HTERT RPE-1 (cell line): Measurements from ENCODE around the gene GRAMD1B.

Experiments used
- in situ Hi-C: fragments of 300-500 bp; cut with MboI; formaldehyde crosslinking; loops from 4 replicates; pipeline ENCODE4 v1.14.3; 2020; ENCODE audit warnings: low sequenced_read_pairs

GRAMD1B gene

DNA sequence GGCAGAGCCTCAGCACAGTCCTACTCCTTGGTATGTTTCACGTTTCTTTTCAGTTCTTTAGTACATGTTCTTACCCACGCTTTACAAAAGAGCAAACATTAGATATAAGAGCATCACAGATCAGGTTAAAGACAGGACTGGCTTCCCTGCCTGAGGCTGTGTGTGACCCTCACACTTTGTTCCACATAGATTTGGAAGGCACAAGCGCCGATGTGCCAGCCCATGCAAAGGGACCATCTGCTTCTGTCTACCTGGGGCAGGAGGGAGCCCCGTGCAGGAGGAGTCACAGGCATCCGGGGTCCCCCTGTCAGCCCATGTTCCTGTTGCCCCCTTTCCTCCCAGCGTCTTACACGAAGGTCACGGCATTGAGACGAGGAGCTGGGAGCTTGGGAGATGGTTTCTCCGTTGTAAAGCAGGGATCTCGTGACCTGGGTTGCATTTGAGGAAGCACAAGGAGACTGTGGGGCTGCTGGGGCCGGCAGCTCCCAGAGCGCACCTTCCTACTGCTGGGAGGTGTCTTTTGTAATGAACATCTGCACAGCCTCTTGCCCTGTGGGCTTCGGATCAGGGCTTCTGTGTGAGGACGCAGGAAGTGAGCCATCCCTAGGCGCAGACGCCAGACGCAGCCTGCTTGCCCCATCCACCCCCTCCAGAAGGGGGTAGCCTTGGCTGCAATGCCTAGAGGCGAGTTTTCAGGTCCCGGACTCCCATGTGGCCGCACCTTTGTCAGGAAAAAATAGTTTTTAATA is 151.8 kb downstream of the GRAMD1B start:
- in situ Hi-C loops = no loop called here

DNA sequence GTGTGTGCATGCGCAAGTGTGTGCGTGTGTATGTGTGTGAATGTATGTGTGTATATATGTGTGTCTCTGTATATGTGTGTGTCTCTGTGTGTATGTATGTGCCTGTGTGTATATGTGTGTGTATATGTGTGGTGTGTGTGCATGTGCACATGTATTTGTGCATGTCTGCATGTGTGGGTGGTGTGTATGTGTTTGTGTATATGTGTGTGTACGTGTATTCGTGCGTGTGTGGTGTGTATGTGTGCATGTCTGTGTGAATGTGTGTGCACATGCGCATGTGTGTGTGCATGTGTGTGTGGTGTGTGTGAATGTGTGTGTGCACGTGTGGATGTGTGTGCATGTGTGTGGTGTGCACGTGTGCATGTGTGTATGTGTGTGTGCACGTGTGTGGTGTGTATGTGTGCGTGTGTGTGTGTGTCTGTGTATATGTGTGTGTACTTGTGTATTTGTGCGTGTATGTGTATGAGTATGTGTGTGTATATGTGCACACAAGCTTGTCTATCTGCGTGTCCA is 153.0 kb downstream of the GRAMD1B start:
- in situ Hi-C loops = no loop called here

DNA sequence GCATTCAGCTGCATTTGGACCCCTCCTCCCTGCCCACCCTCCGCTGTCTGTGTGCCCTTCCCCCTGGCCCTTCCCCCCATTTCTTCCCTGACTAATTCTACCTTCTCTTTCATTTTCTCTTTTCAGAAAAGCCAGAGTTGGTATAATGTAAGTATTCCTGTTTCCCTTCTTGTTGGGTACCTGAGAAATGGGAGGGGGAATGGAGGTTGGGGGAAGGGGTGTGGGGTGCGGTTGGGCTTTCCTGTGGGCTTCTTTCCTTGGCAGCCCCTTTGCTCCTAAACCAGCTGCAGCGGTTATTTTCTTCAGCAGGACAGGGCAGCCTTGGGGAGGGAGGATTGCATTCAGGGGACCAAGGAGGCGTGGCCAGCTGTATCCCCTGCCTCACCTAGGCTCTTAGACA is 154.1 kb downstream of the GRAMD1B start:
- in situ Hi-C loops = no loop called here

DNA sequence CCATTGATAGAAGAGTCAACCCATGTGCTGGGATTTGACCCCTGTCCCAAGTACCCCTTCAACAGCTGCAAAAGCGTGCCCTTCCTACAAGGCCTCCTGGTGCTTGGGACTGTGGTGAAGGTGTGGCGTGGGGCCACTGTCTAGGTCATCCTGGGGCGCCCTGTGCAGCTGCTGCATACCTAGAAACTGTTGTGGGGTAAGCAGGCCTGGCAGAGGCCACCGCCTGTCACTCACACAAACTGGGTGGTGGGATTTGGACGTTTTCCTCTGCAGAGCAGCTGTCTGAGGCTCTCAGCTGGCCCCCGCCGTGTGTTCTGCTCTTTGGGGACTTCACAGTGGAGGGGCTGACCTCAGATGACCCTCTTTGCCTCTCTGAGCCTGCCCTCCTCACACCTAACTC is 154.7 kb downstream of the GRAMD1B start:
- in situ Hi-C loops = no loop called here

- in situ Hi-C loops = no loop called here
Observed at GRCh38 chr11:123585206-123585605, 155.1 kb downstream of the GRAMD1B start.

DNA sequence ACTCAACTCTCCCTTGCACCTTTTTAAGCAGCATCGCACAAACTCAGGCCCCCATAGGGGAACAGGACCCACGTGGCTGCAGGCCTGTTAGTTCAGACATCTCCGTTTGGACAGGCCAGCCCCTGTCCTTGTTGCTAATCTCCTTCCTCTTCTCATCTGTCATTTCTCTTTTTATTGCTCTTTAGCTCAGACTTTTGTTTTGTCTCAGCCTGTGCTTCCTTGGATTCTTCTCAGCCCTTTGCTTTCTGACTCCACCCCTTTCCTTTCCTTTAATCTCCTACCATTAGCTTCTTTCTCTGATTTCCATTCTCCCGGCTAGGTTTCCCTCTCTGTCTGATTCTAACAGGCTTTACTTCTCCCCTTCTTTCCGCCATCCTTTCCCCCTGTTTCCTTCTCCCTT is 155.6 kb downstream of the GRAMD1B start:
- in situ Hi-C loops = no loop called here

GRCh38 chr11:123586568-123586967 is 156.5 kb downstream of the GRAMD1B start:
- in situ Hi-C loops = no loop called here

GRCh38 chr11:123587044-123587443 is 157.0 kb downstream of the GRAMD1B start:
- in situ Hi-C loops = no loop called here

- in situ Hi-C loops = no loop called here
Observed at GRCh38 chr11:123587559-123587958, 157.5 kb downstream of the GRAMD1B start.

- in situ Hi-C loops = no loop called here
Observed at GRCh38 chr11:123588117-123588863, 158.2 kb downstream of the GRAMD1B start.

- in situ Hi-C loops = no loop called here
Observed at GRCh38 chr11:123588864-123589262, 158.8 kb downstream of the GRAMD1B start.

DNA sequence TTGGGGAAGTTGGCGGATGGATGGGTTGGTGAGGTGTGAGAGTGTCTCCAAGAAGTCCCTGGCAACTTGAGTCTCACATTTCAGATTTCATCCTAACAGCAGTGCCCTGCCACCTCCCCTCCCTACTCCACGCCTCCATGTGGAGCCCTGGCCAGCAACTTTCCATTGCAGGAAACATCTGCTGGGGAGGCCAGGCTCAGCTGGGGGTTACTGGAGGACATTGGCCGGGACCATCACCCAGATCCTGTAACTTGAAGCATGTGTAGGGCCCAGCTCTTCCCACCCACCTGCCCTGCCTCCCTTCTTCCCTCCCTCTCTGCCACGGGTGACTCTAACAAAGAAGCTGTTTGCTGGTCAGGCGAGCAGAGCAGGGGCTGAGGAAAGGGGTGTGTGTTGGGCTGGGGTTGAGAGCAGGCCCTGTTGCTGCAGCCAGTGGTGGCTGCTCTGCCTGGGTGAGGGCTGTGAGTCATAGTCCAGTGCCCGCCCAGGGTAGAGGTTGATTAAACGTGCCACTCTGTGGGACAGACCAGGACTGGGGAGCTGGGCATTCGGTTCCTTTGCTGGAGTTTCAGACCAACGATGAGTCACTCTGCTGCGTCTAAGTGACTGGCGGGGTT is 160.3 kb downstream of the GRAMD1B start:
- in situ Hi-C loops = no loop called here

DNA sequence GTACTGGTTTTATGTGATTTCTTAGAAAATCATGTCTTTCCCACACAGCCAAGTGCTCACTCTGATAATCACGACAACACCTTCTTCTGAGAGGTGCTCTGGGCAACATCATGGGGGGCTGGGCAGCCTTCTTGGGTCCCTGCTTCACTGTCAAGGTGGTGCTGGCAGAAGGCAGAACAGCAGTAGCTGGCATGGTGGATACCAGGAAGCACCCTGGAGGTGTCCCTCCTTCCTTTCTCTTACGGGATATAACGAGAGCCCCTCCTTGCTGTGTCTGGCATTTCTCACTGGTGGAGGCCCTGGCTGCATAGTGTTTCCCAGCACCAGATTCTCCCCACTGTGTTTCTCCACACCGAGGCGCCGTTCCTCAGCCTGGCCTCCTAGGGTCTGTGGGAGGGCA is 163.5 kb downstream of the GRAMD1B start:
- in situ Hi-C loops = no loop called here

- in situ Hi-C loops = no loop called here
Observed at GRCh38 chr11:123594188-123594901, 164.3 kb downstream of the GRAMD1B start.

GRCh38 chr11:123594921-123595320 is 164.9 kb downstream of the GRAMD1B start:
- in situ Hi-C loops = no loop called here

DNA sequence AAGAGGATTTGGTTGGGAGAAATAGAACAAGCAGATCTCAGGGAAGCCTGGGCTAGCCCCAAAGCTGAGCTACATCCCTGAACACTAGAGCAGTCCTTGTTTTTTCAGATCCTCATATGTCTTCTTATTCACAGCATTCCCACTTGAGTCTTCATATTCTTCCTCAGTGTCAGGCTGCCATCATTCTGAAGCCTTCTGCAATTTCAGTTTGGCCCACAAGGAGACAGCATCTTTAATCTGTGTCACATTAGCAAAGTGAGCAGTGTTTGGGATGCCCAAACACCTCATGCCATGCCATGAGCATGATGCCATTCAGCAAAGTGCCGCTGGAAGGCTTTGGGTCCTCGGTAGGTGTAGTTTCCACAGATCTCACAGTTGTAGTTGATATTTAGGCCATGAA is 167.8 kb downstream of the GRAMD1B start:
- in situ Hi-C loops = no loop called here

GRCh38 chr11:123601136-123601535 is 171.1 kb downstream of the GRAMD1B start:
- in situ Hi-C loops = no loop called here

DNA sequence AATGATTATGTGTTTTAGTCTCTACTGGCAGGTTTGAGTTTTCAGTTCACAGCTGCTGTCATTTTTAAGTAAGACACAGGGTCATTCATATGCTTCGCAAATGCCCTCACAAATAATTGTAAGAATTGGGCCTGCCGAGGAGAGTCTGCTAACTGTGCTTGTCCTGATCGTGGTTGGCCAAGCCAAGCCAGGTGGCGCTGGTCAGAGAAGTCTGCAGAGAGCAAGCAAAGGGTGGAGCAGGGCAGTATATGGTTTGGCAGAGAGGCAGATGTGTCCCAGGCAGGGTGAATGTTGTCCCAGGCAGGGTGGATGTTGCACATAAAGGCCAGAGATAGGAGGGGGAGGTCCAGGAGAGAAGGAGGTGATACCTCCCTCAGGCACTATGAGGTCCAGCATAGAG is 171.7 kb downstream of the GRAMD1B start:
- in situ Hi-C loops = no loop called here

DNA sequence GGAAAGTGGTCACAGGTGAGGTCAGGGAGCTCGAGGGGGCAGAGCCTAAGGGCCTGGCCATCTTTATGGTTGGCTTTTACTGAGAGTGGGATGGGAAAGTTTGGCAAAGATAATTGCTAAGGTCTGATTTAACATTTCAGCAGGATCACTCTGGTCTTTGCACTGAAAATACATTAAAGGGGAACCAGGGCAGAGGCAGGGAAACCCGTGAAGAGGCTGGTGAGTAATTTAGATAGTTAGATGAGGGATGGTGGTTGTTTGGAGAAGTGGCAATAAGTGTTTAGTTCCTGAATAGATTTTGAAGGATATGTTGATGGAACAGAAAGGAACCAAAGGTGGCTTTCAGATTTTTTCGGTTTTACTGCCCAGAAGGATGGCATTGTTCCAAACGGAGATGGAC is 173.6 kb downstream of the GRAMD1B start:
- in situ Hi-C loops = no loop called here

DNA sequence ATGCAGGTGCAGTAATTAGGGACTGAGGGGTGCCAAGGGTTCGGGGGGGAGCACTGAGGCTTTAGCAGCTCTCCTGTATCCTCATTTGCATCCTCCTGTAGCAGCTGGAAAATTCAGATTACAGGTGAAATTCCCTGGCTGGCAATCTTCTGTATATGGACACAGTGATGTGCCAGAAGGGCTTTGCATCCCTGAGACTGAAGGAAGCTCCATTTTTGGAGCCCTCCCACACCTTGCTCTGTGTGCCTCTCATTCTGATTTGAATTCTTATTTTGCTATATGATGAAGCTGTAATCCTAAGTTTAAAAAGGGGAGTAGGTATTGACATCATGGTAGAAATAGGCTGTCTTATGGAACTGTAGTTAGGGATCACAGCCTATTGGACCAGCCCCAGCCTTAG is 177.7 kb downstream of the GRAMD1B start:
- in situ Hi-C loops = no loop called here

DNA sequence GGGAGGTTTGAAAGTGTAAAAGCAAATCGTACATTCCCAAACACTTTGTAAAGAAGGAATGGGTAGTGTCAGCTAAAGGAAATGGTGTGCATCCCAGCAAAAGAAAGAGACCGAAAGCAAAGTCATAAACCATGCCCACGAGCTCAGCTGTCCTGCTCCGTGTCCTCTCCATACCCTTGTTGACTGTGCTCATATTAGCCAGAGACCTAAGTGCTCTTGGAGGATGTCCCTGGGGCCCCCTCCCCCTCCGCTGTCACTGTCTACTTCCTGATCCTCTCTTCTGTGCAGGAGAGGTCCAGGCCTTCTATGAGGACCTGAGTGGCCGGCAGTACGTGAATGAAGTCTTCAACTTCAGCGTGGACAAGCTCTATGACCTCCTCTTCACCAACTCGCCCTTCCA is 178.3 kb downstream of the GRAMD1B start:
- in situ Hi-C loops = no loop called here
